Suppressor macrophage treated with lipopolysaccharide for 1 hour (primary cell): ENCODE results near the gene SDK2.
A peak's percentile ranks its signal among the peaks of the same experiment; 100 is the strongest.

Experiments
- DNase-seq, 3 donors: peaks; one replicate each; pipeline ENCODE4 v3.0.0-alpha.2; 2020 to 2022

SDK2 gene

GRCh38 chr17:73630965-73631595 lies 13.2 kb downstream of the SDK2 start:
- peak in 1 of 3 donors; percentile 40 for DNase-seq

- DNase-seq = no peak
Measured at GRCh38 chr17:73630531-73630930, 13.7 kb downstream of the SDK2 start.

DNA sequence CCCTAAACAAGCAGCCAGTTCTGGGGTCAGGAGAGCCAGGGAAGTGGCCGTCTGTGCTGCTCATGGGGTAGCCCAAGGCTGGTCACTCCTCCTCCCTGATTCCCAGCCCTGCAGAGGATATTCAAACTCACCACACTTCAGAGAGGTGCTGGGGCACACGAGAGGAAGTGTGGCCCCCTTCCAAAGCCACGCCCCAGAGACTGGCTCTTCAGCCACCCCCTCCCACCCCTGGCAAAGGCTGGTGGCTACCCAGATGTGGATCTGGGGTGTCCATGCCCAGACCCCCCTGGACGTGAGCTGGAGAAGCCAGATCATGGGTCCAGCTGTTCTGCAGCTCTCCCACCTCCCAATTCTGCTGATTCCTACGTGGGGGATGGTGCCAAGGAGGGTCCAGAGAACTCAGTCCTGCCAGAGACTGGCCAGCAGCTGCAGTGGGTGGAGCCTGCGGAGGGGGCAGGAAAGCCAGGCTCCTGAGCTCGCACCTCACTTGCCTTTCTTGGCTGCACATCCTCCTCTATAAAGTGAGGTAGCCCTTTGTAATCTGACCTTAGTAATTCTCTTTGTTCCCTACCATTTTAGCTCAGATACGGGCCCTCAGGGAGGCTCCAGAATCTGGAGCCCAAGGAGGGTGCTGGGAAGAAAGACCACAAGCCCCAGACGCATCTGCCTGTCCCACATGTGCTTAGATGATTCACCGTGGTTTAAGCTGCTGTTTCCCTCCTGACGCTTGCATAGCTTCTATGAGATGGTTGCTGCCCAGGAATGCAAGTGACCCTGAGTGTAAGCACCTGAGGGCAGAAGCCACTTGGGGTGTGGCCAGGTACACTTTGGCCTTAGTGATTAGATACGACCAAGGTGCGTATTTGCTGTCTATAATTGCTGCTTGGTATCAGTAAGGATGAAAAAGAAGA lies 15.3 kb downstream of the SDK2 start:
- DNase-seq = no peak

- DNase-seq = no peak
Measured at GRCh38 chr17:73625991-73626673, 18.1 kb downstream of the SDK2 start.

- DNase-seq = no peak
Measured at GRCh38 chr17:73625006-73625405, 19.2 kb downstream of the SDK2 start.

- DNase-seq = no peak
Measured at GRCh38 chr17:73624496-73624988, 19.7 kb downstream of the SDK2 start.

GRCh38 chr17:73623818-73624217 lies 20.4 kb downstream of the SDK2 start:
- no peak for DNase-seq

- no peak for DNase-seq
Measured at GRCh38 chr17:73623247-73623646, 21.0 kb downstream of the SDK2 start.

DNA sequence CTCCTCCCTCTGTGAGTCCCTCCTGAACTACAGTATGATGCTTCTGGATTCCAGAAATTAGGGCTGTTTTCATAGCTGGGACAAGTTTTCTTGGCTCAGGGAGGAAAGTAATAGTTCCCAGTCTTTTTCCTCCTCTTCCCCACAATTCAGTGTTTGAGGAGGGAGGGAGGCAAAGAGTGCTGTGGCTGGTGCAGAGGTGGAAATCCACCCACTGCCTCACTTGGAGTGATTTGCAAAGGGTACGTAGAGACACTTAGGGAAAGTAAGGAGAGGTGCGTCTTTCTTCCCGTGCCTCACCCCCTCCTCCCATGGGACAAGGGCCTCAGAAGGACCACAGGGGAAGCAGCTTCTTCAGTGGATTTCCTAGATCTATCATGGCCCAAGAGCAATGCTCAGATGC lies 21.9 kb downstream of the SDK2 start:
- no peak for DNase-seq

DNA sequence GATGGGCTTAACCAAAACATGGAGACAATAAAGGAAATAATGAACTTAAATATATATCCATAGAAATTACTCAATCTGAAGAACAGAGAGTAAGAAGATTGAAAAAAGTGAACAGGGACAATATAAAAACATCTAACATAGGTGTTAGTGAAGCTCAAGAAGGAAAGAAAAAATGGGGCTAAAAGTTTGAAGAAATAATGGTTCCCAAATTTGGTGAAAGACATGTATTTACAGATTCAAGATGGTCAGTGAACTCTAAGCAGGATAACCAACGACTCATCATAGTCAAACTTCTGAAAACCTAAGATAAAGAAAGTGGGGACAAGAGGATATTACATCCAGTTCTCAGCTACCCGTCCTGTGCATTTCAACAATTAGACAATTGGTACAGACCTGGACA lies 22.6 kb downstream of the SDK2 start:
- no peak for DNase-seq

DNA sequence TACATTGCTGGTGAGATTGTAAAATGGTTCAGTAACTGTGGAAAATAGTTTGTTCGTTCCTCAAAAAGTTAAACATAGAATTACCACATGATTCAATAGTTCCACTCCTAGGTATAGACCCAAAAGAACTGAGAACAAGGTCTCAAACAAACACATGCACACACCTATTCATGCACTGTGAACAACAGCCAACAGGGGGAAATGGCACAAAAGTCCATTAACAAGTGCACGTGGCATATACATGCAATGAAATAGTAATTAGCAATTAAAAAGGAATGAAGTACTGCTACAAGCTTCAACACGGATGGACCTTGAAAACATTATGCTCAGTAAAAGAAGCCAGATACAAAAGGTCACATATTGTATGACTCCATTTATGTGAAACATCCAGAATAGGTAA lies 23.8 kb downstream of the SDK2 start:
- DNase-seq = no peak

- no peak for DNase-seq
Measured at GRCh38 chr17:73617501-73617900, 26.7 kb downstream of the SDK2 start.

DNA sequence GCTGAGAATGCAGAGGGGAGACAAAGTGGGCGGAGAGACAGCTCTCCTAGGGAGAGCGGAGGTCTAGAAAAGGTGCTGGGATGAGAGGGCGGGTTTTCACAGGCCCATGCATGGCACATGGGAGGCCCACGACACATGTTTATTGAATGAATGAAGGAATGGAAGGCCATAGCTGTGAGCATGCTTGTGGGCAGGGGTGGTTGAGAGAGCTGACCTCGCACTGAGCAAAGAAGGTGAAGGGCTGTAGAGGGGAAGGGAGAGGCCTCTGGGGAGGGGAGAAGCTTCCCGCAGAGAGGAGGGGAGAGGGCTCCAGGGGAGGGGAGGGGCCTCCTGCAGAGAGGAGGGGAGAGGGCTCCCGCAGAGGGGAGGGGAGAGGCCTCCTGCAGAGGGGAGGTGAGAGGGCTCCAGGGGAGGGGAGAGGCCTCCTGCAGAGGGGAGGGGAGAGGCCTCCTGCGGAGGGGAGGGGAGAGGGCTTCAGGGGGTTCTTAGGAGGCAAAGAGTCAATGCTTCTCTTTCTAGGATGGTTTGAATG lies 27.3 kb downstream of the SDK2 start:
- no peak for DNase-seq

GRCh38 chr17:73616120-73616872 lies 27.9 kb downstream of the SDK2 start:
- DNase-seq = no peak

DNA sequence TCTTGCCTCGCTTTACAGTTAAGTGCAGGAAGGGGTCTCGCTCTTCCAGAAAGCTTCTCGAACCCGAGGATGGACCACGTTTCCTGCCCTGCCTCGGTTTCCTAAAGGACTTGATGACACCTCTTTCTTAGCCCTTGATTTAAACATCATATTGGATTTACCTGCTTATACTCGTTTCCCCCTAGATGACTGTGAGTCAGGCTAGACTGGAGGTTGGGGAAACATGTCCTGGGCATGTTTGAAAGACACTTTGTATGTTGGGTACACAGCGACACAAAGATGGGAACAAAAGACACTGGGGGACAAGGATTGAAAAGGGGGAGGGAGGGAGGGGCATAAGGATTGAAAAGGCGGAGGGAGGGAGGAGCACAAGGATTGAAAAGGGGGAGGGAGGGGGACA lies 30.0 kb downstream of the SDK2 start:
- no peak for DNase-seq

DNA sequence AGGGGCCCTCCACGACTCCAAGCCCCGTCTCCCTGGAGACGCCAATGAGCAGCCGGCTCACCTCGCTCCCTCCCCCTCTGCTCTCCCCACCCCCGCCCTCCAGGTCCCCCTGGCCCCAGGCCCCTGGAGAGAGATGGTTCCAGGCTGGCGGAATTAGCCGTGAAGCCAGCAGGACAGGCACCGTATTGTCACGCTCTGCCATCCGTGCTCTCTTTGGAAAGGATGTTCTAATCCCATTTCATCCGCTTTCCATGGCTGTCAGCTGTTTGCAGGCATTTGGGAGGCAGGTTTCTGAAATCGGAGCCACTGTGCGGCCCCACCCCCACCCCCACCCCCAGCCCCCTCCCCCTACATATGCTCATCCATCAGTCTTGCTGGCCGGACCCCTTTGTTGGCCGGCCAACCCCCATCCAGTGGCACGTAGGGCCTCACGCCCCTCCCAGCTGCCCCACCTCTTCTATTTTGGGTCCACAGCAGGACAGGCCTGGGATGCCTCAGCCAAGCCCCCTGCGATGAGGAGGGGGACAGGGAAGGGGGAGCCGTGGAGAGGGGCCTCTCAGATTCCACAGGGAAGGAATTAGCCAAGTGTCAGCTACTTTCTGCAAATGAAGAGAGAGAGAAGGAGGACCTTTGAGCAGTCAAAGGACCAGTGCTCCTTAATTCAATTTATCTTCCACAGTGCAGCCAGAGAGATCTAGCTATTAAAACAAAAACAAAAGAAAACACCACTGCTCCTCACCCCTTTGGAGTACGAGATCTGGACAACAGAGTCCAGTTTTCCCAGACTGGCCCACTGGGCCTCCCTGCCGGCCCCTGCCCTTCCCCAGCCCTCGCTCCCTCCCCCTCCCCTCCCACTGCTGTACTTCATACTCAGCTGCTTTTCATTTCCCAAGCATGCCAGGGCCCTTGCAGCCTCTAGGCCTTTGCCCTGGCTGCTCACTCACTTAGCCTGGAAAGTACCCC lies 30.7 kb downstream of the SDK2 start:
- no peak for DNase-seq

GRCh38 chr17:73612031-73612472 lies 32.2 kb downstream of the SDK2 start:
- no peak for DNase-seq

DNA sequence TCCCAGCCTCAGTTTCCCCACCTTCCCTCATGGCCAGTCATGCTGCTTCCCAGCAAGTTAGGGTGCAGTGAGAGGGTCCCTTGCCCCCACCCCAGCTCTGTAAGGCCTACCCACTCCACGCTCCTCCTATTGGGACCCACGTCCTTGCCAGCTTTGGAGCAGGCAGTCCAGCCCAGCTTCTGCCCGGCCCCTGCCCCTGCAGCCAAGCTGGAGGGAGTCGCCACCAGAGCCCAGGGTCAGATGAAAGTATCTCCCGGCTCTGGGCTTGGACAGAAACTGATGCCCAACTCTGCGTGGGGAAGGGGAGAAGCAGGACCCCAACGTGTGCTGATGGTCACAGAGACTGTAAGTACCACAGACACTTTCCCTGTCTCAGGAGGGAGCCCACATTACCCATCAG lies 32.6 kb downstream of the SDK2 start:
- DNase-seq = no peak

DNA sequence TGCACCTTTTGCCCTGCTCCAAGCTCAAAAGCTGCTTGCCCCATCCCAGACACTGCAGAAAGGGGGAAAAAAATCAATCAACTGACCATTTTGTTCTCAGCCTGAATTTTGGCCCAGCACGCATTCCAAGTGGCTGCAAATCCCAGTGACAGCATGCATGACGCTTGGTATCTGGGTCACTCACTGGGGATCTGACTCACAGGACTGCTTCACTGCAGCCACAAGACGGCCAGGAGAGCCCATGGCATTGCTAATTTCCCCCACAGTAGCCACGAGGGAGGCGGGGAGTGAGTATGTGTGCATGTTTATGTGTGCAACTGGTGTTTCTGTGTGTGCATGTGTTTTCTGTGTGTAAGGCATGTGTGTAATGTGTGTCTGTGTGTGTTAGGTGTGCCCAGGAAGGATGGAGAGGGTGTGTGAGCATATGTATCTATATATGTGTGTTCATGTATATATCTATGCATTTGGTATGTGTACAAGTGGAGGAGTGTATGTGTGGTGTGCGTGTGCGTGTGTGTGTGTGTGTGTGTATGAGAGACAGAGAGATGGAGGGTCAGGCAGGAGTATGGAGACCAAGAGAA lies 33.8 kb downstream of the SDK2 start:
- DNase-seq = no peak

GRCh38 chr17:73609758-73610157 lies 34.5 kb downstream of the SDK2 start:
- no peak for DNase-seq

DNA sequence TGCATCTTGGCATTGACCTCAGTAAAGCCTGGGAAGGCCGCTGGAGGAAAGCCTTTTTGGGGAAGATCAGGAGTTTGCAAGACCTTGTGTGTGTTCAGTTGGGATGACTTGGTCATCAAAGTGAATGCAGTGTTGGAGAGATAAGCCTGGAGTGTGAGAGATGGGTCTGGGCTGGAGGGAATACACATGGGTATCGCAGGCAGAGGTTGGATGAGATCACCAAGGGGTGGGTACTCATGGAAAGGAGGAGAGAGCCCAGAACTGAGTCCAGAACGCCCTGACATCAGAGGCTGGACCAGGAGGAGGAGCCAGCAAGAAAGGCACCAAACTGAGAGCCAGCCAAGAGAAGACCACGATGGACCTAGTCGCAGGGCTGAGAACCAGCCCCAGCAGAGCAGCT lies 35.2 kb downstream of the SDK2 start:
- no peak for DNase-seq
